ENCODE data around the gene CAMSAP3.

CAMSAP3 gene

GRCh38 chr19:7654401-7654800, 58.7 kb downstream of the CAMSAP3 start:
- DNase-seq (ENCODE audit: low read depth, low spot score): no peak
- no peak for TF ChIP-seq CTCF (IDR thresholded peaks at IDR 0.05; ENCODE audit: insufficient read depth, low read length, missing control alignments)
- ChIA-PET CTCF (interaction anchor here (1.1 to 7.3 kb wide), 5 partner anchors 16 to 300 kb away, joined by 3 to 65 read pairs (median 33); partner anchors contain the start of genes RETN and TRAPPC5), POLR2A (no interaction called here)
- no peak overlapping the region for H3K4me3 ChIP-seq (ENCODE audit: low read depth, low read length)

GRCh38 chr19:7655581-7655980, 59.9 kb downstream of the CAMSAP3 start:
- CTCF ChIA-PET: interaction anchor here (1.0 to 5.9 kb wide), 3 partner anchors 20 to 144 kb away, joined by 3 to 47 read pairs (median 12); partner anchors contain the start of gene TRAPPC5
- DNase-seq (ENCODE audit: low read depth, low spot score): no peak
- POLR2A ChIA-PET: no interaction called here
- no peak overlapping the region for H3K4me3 ChIP-seq (ENCODE audit: low read depth, low read length)
- TF ChIP-seq CTCF (IDR thresholded peaks at IDR 0.05; ENCODE audit: insufficient read depth, low read length, missing control alignments): no peak

GRCh38 chr19:7657131-7657751, 61.6 kb downstream of the CAMSAP3 start:
- no peak for TF ChIP-seq CTCF (IDR thresholded peaks at IDR 0.05; ENCODE audit: insufficient read depth, low read length, missing control alignments)
- ChIA-PET CTCF (interaction anchor here (0.7 to 3.9 kb wide), 7 partner anchors 17 to 303 kb away, joined by 3 to 19 read pairs (median 4); partner anchors contain the start of gene TRAPPC5), POLR2A (no interaction called here)
- no peak for DNase-seq (ENCODE audit: low read depth, low spot score)
- H3K4me3 ChIP-seq (ENCODE audit: low read depth, low read length): no peak overlapping the region

- no peak for DNase-seq (ENCODE audit: low read depth, low spot score)
- CTCF ChIA-PET: interaction anchor here (0.8 to 3.9 kb wide), 5 partner anchors 10 to 142 kb away, joined by 3 to 19 read pairs (median 3); partner anchors contain the start of genes RETN and TRAPPC5
- POLR2A ChIA-PET: no interaction called here
These were observed 62.6 kb downstream of the CAMSAP3 start for GRCh38 chr19:7658219-7658686.

GRCh38 chr19:7661744-7662538, 66.3 kb downstream of the CAMSAP3 start:
- CTCF ChIA-PET: interaction anchor here (1.0 to 1.8 kb wide), 3 partner anchors 10 to 19 kb away, joined by 3 to 13 read pairs (median 12); partner anchors contain the start of gene TRAPPC5
- POLR2A ChIA-PET: no interaction called here
- H3K4me3 ChIP-seq (ENCODE audit: low read depth, low read length): no peak overlapping the region
- no peak for DNase-seq (ENCODE audit: low read depth, low spot score)
- no peak for TF ChIP-seq CTCF (IDR thresholded peaks at IDR 0.05; ENCODE audit: insufficient read depth, low read length, missing control alignments)

More at GRCh38 chr19:7658219-7658686, 62.6 kb downstream of the CAMSAP3 start:
- no peak for TF ChIP-seq CTCF (IDR thresholded peaks at IDR 0.05; ENCODE audit: insufficient read depth, low read length, missing control alignments)
- no peak overlapping the region for H3K4me3 ChIP-seq (ENCODE audit: low read depth, low read length)

- POLR2A ChIA-PET: no interaction called here
- no peak for DNase-seq (ENCODE audit: low read depth, low spot score)
- CTCF ChIA-PET: interaction anchor here (1.0 kb wide), 1 partner anchor 10 kb away, joined by 3 read pairs; no protein-coding TSS in a partner anchor
- no peak overlapping the region for H3K4me3 ChIP-seq (ENCODE audit: low read depth, low read length)
- TF ChIP-seq CTCF (IDR thresholded peaks at IDR 0.05; ENCODE audit: insufficient read depth, low read length, missing control alignments): no peak
These were observed 67.0 kb downstream of the CAMSAP3 start for GRCh38 chr19:7662657-7663056.

Data from AG04449 (cell line).